ENCODE measurements around the gene EPB41L5. TPM values are rescaled to one million over a fixed set of nuclear protein-coding genes. Genes with fewer than 3 reads are reported as not detected.
A peak's percentile ranks its signal among the peaks of the same experiment; 100 is the strongest.

Gene EPB41L5
- total RNA-seq, 1 donor from 2014 or later = 14.9 TPM

- TF ChIP-seq CTCF (IDR thresholded peaks at IDR 0.05) = no peak
- no peak for DNase-seq (ENCODE audit: extremely low spot score, unreplicated experiment)
- peaks cover 9% of the 10 kb centered on the region for H3K9me3 Mint-ChIP-seq (ENCODE audit: unreplicated experiment)
- no peaks in the 10 kb centered on the region for H3K4me1 Mint-ChIP-seq (ENCODE audit: unreplicated experiment)
- H3K27me3 Mint-ChIP-seq (ENCODE audit: unreplicated experiment) = no peaks in the 10 kb centered on the region
- H3K36me3 Mint-ChIP-seq (ENCODE audit: unreplicated experiment) = peaks cover 22% of the 10 kb centered on the region
- H3K27ac Mint-ChIP-seq (ENCODE audit: unreplicated experiment) = no peak overlapping the region
- H3K4me3 Mint-ChIP-seq (ENCODE audit: unreplicated experiment) = no peak overlapping the region
Observed at GRCh38 chr2:120167272-120167671, 154.4 kb downstream of the EPB41L5 start.

DNA sequence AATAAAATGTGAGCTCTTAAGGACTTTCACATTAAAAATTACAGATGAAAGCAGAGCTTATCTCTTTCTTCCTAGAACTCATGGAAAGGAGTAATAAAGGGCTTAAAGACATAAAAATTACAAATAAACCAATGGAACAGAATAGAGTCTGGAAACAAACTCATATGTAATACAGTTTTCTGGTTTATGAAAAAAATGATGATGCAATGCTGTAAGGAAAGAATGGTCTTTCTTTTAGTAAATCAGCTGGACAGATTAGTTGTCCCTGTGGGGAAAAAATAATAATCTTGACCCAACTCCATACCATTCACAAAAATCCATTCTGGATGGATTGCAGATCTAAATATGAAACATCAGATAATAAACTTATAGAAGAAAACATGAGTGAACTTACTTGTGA, 156.1 kb downstream of the EPB41L5 start:
- no peaks in the 10 kb centered on the region for H3K4me1 Mint-ChIP-seq (ENCODE audit: unreplicated experiment)
- H3K27me3 Mint-ChIP-seq (ENCODE audit: unreplicated experiment) = no peaks in the 10 kb centered on the region
- no peak overlapping the region for H3K4me3 Mint-ChIP-seq (ENCODE audit: unreplicated experiment)
- no peak overlapping the region for H3K27ac Mint-ChIP-seq (ENCODE audit: unreplicated experiment)
- peaks cover 9% of the 10 kb centered on the region for H3K9me3 Mint-ChIP-seq (ENCODE audit: unreplicated experiment)
- no peak for DNase-seq (ENCODE audit: extremely low spot score, unreplicated experiment)
- no peak for TF ChIP-seq CTCF (IDR thresholded peaks at IDR 0.05)
- peaks cover 22% of the 10 kb centered on the region for H3K36me3 Mint-ChIP-seq (ENCODE audit: unreplicated experiment)

- H3K27ac Mint-ChIP-seq (ENCODE audit: unreplicated experiment) = no peak overlapping the region
- H3K27me3 Mint-ChIP-seq (ENCODE audit: unreplicated experiment) = no peaks in the 10 kb centered on the region
- H3K9me3 Mint-ChIP-seq (ENCODE audit: unreplicated experiment) = no peaks in the 10 kb centered on the region
- peaks cover 3% of the 10 kb centered on the region for H3K4me1 Mint-ChIP-seq (ENCODE audit: unreplicated experiment)
- no peak for DNase-seq (ENCODE audit: extremely low spot score, unreplicated experiment)
- H3K36me3 Mint-ChIP-seq (ENCODE audit: unreplicated experiment) = peaks cover 12% of the 10 kb centered on the region
- no peak overlapping the region for H3K4me3 Mint-ChIP-seq (ENCODE audit: unreplicated experiment)
- peak; percentile 81 for TF ChIP-seq CTCF (IDR thresholded peaks at IDR 0.05)
Observed at GRCh38 chr2:120174963-120175581, 162.2 kb downstream of the EPB41L5 start.

DNA sequence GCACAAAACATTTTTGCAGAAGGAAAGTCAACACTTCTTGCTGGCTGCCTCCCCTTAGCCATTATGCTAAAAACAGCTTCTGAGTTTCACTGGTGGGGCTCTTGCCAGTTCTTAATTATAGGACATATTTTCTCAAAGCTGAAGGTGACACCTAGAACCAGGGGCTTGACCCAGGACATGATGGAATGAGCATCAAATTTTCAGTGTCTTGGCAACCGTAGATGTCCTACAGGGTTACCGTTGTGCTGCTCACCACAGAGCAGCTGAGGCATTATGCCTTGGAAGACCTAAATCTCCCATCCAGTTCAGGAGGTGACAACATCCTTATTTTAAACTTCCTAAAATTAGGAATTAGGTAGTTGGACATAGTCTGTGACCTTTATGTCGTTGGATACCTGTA, 163.6 kb downstream of the EPB41L5 start:
- Mint-ChIP-seq H3K4me3 (ENCODE audit: unreplicated experiment) (no peak overlapping the region), H3K36me3 (ENCODE audit: unreplicated experiment) (peaks cover 6% of the 10 kb centered on the region), H3K27me3 (ENCODE audit: unreplicated experiment) (no peaks in the 10 kb centered on the region), H3K27ac (ENCODE audit: unreplicated experiment) (no peak overlapping the region), H3K4me1 (ENCODE audit: unreplicated experiment) (peaks cover 3% of the 10 kb centered on the region), H3K9me3 (ENCODE audit: unreplicated experiment) (no peaks in the 10 kb centered on the region)
- no peak for TF ChIP-seq CTCF (IDR thresholded peaks at IDR 0.05)
- DNase-seq (ENCODE audit: extremely low spot score, unreplicated experiment) = no peak

DNA sequence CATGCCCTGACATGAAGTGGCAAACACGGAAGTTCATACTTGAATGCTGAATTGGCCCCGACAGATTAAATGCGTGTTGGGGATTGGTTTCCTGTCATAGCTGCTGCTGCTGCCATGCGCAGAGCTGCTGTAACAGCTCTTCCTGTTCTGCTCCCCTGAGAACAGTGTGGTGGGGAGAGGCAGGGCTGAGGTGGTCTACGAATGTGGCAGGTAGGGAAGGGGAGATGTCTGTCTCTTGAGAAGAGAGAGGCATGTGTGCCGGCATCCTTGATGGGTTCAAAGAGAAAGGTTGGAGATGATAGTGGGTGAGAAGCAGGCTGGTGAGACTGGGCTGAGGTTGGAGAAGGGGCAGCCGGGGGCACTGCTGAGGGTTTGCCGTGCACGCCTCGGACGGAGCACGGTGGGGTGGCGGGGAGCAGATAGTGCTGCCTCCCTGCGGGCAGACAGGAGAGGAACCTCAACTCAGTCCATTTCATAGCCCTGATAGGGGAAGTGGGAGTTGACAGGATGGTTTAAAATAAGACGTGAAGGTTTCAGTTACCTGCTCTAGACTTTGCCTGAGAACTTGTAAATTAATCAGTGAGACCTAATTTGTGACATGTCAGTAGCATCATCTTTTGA, 164.2 kb downstream of the EPB41L5 start:
- DNase-seq (ENCODE audit: extremely low spot score, unreplicated experiment) = no peak
- TF ChIP-seq CTCF (IDR thresholded peaks at IDR 0.05) = no peak
- no peak overlapping the region for H3K4me3 Mint-ChIP-seq (ENCODE audit: unreplicated experiment)
- no peak overlapping the region for H3K27ac Mint-ChIP-seq (ENCODE audit: unreplicated experiment)
- H3K4me1 Mint-ChIP-seq (ENCODE audit: unreplicated experiment) = peaks cover 3% of the 10 kb centered on the region
- peaks cover 6% of the 10 kb centered on the region for H3K36me3 Mint-ChIP-seq (ENCODE audit: unreplicated experiment)
- H3K27me3 Mint-ChIP-seq (ENCODE audit: unreplicated experiment) = no peaks in the 10 kb centered on the region
- H3K9me3 Mint-ChIP-seq (ENCODE audit: unreplicated experiment) = no peaks in the 10 kb centered on the region
